GM12878 (cell line): ENCODE results near the gene EEF2K. TPM values are rescaled to one million over a fixed set of nuclear protein-coding genes. Genes with fewer than 3 reads are reported as not detected.

Source experiments
- ASH2L ChIP-seq: fragments of 300-600, 200-600 bp; sonication (generic); IDR thresholded peaks from 2 replicates; pipeline ENCODE4 v1.6.1; 2017; ENCODE audit warnings: low read depth, mild to moderate bottlenecking, borderline replicate concordance
- CHD1 ChIP-seq: IDR thresholded peaks from 2 replicates; pipeline ENCODE4 v1.6.1; 2012; ENCODE audit warnings: low read depth, low read length, improper control_type of control experiment
- CUX1 ChIP-seq: IDR thresholded peaks from 2 replicates; pipeline ENCODE4 v1.6.1; 2012; ENCODE audit warnings: improper control_type of control experiment, low read depth, low read length; ENCODE audit not compliant: insufficient replicate concordance
- EZH2 ChIP-seq: IDR thresholded peaks from 2 replicates; pipeline ENCODE4 v1.6.1; 2012; ENCODE audit warnings: low read depth, mild to moderate bottlenecking, control low read depth, inconsistent platforms, low read length, borderline replicate concordance; ENCODE audit not compliant: control insufficient read depth
- HCFC1 ChIP-seq: fragments of 150-350 bp; IDR thresholded peaks from 2 replicates; pipeline ENCODE4 v1.6.1; 2014; ENCODE audit warnings: low read length
- HDAC6 ChIP-seq: fragments of 200-600 bp; sonication (generic); IDR thresholded peaks from one replicate; pipeline ENCODE4 v1.8.0; 2017; ENCODE audit warnings: antibody characterized with exemption; ENCODE audit not compliant: unreplicated experiment
- IKZF1 ChIP-seq: fragments of 450-650 bp; conservative IDR thresholded peaks from 2 replicates; pipeline ENCODE4 v1.6.1; 2017; ENCODE audit warnings: antibody characterized with exemption, mild to moderate bottlenecking
- MTA2 ChIP-seq: fragments of 450-650 bp; IDR thresholded peaks from 2 replicates; pipeline ENCODE4 v1.6.1; 2016; ENCODE audit warnings: low read depth, mild to moderate bottlenecking, moderate library complexity
- MYC ChIP-seq: IDR thresholded peaks from 2 replicates; pipeline ENCODE4 v1.6.1; 2011; ENCODE audit warnings: mild to moderate bottlenecking, low read length, moderate library complexity, inconsistent platforms; ENCODE audit not compliant: insufficient read depth, insufficient replicate concordance, insufficient read length, severe bottlenecking
- RAD21 ChIP-seq: IDR thresholded peaks from 2 replicates; pipeline ENCODE4 v1.6.1; 2011; ENCODE audit warnings: mild to moderate bottlenecking, low read depth, low read length, moderate library complexity; ENCODE audit not compliant: insufficient read depth
- YY1 ChIP-seq: IDR thresholded peaks from 2 replicates; pipeline ENCODE4 v1.6.1; 2011; ENCODE audit warnings: low read depth, mild to moderate bottlenecking, low read length
- polyA plus RNA-seq, 11 experiments: library from polyadenylated mRNA; depleted of rRNA in 4 of 11; unstranded in 6 of 11; stranded (reverse) in 5 of 11; fragments of >200 nt; fragmentation: Nextera tagmentation in 4 of 11; fragmentation: Illumina TruSeq in 1 of 11; extraction: Ambion mirVana in 4 of 11; extraction: Trizol in 1 of 11; gene quantifications; 1 replicate in 1 of 11; 2 replicates in 10 of 11; pipeline versions ENCODE4 v1.2.1 to v1.2.3, GENCODE V29; 2011 to 2016; ENCODE audit warnings: inconsistent platforms in 2 of 11, missing spikeins in 2 of 11, low read depth in 1 of 11
- total RNA-seq, 4 experiments: library from RNA; depleted of rRNA in 3 of 4; stranded (reverse); fragments of >200 nt in 3 of 4; fragmentation: Illumina TruSeq in 1 of 4; extraction: Trizol in 1 of 4; gene quantifications; 2 replicates each; pipeline versions ENCODE4 v1.2.1 to v1.2.3, GENCODE V29; 2013 to 2021

EEF2K gene
- total and polyA plus RNA-seq, 10 of the 15 experiments (the other 5 are each of a cell fraction or from before 2014, with no cell fraction given), result 2.0 to 29.6 (median 12.2) TPM

- TF ChIP-seq CUX1, result peak; percentile 19
- peak; percentile 5; the same call in 1 of the 2 replicates for TF ChIP-seq YY1
- TF ChIP-seq CHD1, result no peak
- no peak for TF ChIP-seq RAD21
- peak; percentile 72 for TF ChIP-seq MTA2
- peak; percentile 95 for TF ChIP-seq IKZF1
- TF ChIP-seq EZH2, result no peak
- TF ChIP-seq HDAC6, result no peak
- no peak for TF ChIP-seq ASH2L
- TF ChIP-seq MYC, result no peak
- TF ChIP-seq HCFC1, result no peak
These were observed 13.6 kb upstream of the EEF2K start (continued) for GRCh38 chr16:22192261-22193062.
